Thyroid gland (tissue), 4 donors: Measurements from ENCODE around the gene GALNT10.

ENCODE experiments used
- CTCF ChIP-seq, 6 experiments: fragments of 200-600 bp in 3 of 6; fragments of 450-650 bp in 3 of 6; sonication (generic) in 3 of 6; IDR thresholded peaks; one replicate each; pipeline ENCODE4 v1.5.1; 2016 to 2019; ENCODE audit warnings: antibody characterized with exemption in 6 of 6, mild to moderate bottlenecking in 2 of 6, inconsistent platforms in 1 of 6, moderate library complexity in 1 of 6
- POLR2A ChIP-seq, 2 donors: fragments of 450-650 bp; IDR thresholded peaks; one replicate each; pipeline ENCODE4 v1.6.1; 2017; ENCODE audit warnings: antibody characterized with exemption in 2 of 2, mild to moderate bottlenecking in 2 of 2, moderate library complexity in 1 of 2

- TF ChIP-seq CTCF (IDR thresholded peaks at IDR 0.05) (no peak), POLR2A (IDR thresholded peaks at IDR 0.05) (no peak)
Observed at GRCh38 chr5:154393850-154394249, 203.3 kb downstream of the GALNT10 start.
